AG04449 (cell line): ENCODE results near the gene VBP1.
A peak's percentile ranks its signal among the peaks of the same experiment; 100 is the strongest.
"Not testable (repeated sequence)": the region's sequence is repeated elsewhere in the genome, so short reads cannot be mapped to it uniquely, and the experiment has no call there.

Source experiments
- CTCF ChIA-PET: fragments of 350-600 bp; formaldehyde crosslinking; extraction: SDS; loops from one replicate; lab custom pipeline; 2021; ENCODE audit warnings: antibody characterized with exemption; lab: Yijun Ruan, JAX
- POLR2A ChIA-PET: fragments of 400-600, 350-600 bp; formaldehyde crosslinking; extraction: SDS; loops from one replicate; lab custom pipeline; 2020; ENCODE audit warnings: antibody characterized with exemption, inconsistent platforms; lab: Yijun Ruan, JAX
- DNase-seq: peaks from one replicate; pipeline ENCODE4 v3.0.0-alpha.2; 2010; ENCODE audit warnings: low read depth, low spot score
- H3K4me3 ChIP-seq: 2 replicates; pipeline ENCODE4 v1.5.1; 2011; ENCODE audit warnings: low read depth, mild to moderate bottlenecking, control low read depth, low read length
- TF ChIP-seq, protein P1 (sequence below): IDR thresholded peaks from one replicate; pipeline ENCODE4 v1.5.1; 2011; ENCODE audit warnings: mild to moderate bottlenecking, moderate library complexity, low read length, control low read depth, inconsistent platforms; ENCODE audit not compliant: insufficient read depth; ENCODE audit errors: missing control alignments

The VBP1 gene

DNA sequence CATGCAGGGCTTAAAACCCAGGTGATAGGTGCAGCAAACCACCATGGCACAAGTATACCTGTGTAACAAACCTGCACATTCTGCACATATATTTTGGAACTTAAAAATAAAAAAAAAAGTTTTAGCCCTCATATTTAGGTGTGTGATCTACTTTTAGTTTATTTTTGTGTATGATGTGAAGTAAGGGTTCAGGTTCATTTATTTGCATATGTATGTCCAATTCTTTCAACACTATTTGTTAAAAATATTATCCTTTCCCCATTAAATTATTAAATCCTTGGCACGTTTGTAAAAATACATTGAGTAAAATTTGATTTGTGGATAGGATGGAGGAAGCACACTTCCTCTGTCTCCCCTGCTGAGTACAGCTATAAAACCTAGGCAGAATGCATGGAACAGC lies 35.1 kb downstream of the VBP1 start:
- CTCF ChIA-PET: no interaction called here
- DNase-seq: no peak
- TF ChIP-seq, protein P1, sequence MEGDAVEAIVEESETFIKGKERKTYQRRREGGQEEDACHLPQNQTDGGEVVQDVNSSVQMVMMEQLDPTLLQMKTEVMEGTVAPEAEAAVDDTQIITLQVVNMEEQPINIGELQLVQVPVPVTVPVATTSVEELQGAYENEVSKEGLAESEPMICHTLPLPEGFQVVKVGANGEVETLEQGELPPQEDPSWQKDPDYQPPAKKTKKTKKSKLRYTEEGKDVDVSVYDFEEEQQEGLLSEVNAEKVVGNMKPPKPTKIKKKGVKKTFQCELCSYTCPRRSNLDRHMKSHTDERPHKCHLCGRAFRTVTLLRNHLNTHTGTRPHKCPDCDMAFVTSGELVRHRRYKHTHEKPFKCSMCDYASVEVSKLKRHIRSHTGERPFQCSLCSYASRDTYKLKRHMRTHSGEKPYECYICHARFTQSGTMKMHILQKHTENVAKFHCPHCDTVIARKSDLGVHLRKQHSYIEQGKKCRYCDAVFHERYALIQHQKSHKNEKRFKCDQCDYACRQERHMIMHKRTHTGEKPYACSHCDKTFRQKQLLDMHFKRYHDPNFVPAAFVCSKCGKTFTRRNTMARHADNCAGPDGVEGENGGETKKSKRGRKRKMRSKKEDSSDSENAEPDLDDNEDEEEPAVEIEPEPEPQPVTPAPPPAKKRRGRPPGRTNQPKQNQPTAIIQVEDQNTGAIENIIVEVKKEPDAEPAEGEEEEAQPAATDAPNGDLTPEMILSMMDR: no peak
- H3K4me3 ChIP-seq: no peak overlapping the region
- POLR2A ChIA-PET: no interaction called here

DNA sequence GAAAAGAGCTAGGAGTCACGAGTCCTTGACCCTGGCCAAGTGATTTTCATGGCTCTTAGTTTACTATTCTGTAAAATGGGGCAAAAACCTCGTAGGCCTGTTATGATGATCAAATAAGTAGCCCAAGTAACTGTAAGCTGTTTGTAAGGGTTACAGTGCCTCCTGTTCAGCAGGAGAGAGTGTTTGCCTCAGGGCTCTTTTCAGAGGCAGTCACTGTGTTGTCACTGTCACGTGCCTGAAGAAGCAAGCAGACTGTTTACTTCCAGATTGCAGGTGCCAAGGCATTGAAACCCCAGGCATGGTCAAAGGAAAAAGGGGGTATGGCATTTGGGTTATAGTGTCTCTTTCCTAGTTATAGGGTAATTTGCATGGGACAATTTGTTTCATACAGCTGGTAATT lies 43.5 kb downstream of the VBP1 start:
- ChIA-PET CTCF (no interaction called here), POLR2A (no interaction called here)
- TF ChIP-seq, protein P1: no peak
- H3K4me3 ChIP-seq: no peak overlapping the region
- DNase-seq: no peak

DNA sequence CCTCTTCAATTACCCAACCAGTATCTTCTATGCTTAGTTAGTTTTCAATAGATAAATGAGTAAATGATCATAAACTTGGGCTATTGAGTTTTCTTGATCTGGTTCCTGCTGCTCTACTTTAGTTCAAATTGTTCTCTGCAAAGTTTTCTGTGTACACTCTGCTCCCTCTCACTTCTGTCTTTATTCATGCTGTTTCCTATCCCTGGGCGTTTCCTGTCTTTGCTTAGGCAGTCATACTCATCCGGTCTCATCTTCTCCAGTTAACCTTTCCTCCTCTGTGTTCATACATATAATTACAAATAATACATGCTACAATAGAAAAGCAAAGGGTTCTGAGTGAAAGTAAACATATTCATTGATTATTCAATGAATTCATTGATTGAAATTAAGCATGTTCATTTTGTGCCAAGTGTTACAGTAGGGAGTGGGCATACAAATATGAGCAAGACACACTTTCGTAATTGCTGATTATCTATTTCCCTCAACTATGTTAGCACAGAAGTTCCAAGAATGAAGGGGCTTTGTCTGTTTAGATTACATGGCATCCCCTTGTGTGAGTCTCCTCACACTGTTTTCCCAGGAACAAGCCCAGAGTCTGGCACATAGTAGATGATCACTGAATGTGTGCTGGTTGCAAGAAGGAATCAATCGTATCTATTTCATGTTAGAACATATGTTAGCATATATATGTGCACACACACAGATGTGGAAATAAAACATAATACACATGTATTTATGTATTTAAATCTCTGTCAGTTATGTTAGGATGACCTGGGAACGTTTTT lies 46.9 kb downstream of the VBP1 start:
- DNase-seq: no peak
- CTCF ChIA-PET: no interaction called here
- POLR2A ChIA-PET: no interaction called here
- TF ChIP-seq, protein P1: no peak
- H3K4me3 ChIP-seq: no peak overlapping the region

DNA sequence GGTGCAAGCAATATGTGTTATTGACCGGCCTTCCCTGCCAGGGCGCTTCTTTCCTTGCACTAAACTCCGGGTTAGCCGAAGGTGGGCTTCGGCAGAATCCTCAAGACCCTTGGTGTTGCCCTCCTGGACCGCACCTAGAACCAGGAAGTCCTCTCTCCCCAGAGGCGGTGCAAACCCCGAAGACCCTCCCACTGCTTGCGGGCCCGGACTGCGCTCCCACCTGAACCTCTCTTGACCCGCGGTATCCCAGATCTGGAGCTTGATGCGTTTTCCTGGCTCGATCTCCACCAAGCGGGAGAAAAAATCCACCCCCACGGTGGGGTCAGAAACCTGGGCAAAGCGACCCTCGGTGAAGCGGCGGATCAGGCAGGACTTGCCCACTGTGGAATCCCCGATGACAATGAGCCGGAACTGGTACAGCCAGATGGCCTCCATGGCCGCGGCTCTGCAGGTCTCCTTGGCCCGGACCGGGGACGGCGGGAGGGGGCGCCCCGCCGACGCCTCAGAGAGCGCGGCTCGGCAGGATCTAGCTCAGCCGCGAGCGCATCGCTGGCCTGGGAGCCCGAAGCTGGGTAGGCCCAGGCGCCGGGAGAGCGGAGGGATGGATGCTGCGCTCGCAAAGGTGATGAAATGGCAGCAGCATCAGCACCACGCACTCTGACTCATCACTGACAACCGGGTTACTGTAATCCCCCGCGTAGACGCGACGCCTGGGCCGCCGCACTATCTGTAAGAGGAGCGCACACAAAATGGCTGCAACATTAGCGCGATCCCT lies 47.8 kb downstream of the VBP1 start, which contains the start of gene RAB39B:
Gene RAB39B, minus strand, starts transcription at position 638 of the 775 bp plus-strand sequence. Its CDS starts 203 bp downstream, at position 435.
- TF ChIP-seq, protein P1: no peak
- ChIA-PET POLR2A (no interaction called here), CTCF (no interaction called here)
- DNase-seq: no peak
- peak within 1 kb of the TSS; percentile 46 for H3K4me3 ChIP-seq

DNA sequence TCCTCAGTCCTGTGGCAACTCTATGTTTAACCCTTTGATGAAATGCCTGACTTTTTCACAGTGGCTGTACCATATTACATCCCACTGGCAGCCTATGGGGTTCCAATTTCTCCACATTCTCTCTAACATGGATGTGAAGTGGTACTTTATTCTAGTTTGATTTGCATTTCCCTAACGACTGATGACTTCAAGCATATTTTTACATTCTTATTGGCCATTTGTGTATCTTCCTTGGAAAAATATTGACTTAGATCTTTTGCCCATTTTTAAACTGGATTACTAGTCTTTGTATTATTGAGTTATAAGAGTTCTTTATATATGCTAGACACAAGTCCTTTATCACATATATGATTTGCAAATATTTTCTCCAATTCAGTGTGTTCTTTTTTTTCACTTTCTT lies 50.2 kb downstream of the VBP1 start:
- CTCF ChIA-PET: no interaction called here
- no peak overlapping the region for H3K4me3 ChIP-seq
- POLR2A ChIA-PET: no interaction called here
- TF ChIP-seq, protein P1: no peak
- DNase-seq: no peak

DNA sequence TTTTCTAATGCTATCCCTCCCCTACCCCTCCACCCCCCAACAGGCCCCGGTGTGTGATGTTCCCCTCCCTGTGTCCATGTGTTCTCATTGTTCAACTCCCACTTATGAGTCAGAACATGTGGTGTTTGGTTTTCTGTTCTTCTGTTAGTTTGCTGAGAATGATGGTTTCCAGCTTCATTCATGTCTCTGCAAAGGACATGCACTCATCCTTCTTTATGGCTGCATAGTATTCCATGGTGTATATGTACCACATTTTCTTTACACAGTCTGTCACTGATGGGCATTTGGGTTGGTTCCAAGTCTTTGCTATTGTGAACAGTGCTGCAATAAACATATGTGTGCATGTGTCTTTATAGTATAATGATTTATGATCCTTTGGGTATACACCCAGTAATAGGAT lies 51.7 kb downstream of the VBP1 start:
- POLR2A ChIA-PET, DNase-seq, CTCF ChIA-PET, H3K4me3 ChIP-seq: not testable (repeated sequence)

DNA sequence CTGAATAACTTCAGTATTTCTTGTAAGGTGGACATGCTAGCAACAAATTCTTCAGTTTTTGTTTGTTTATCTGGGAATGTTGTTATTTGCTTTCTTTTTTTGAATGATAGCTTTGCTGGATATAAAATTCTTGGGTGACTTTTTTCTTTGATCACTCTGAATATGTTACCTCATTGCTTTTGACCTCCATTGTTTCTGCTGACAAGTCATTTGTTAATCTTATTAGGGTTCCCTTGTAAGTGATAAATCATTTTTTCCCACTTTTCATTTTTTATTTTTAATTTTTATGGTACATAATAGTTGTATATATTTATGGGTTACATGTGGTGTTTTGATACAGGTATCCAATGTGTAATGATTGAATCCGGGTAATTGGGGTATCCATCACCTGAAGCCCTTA lies 54.7 kb downstream of the VBP1 start:
- POLR2A ChIA-PET: no interaction called here
- TF ChIP-seq, protein P1: no peak
- CTCF ChIA-PET: no interaction called here
- DNase-seq: no peak
- no peak overlapping the region for H3K4me3 ChIP-seq
